SK-N-DZ (cell line): ENCODE results near the gene PHC2.
"Not testable (repeated sequence)": the region's sequence is repeated elsewhere in the genome, so short reads cannot be mapped to it uniquely, and the experiment has no call there.

Experiments used
- DNase-seq: peaks from one replicate; pipeline ENCODE4 v3.0.0-alpha.2; 2015; ENCODE audit warnings: low spot score

PHC2 gene

DNA sequence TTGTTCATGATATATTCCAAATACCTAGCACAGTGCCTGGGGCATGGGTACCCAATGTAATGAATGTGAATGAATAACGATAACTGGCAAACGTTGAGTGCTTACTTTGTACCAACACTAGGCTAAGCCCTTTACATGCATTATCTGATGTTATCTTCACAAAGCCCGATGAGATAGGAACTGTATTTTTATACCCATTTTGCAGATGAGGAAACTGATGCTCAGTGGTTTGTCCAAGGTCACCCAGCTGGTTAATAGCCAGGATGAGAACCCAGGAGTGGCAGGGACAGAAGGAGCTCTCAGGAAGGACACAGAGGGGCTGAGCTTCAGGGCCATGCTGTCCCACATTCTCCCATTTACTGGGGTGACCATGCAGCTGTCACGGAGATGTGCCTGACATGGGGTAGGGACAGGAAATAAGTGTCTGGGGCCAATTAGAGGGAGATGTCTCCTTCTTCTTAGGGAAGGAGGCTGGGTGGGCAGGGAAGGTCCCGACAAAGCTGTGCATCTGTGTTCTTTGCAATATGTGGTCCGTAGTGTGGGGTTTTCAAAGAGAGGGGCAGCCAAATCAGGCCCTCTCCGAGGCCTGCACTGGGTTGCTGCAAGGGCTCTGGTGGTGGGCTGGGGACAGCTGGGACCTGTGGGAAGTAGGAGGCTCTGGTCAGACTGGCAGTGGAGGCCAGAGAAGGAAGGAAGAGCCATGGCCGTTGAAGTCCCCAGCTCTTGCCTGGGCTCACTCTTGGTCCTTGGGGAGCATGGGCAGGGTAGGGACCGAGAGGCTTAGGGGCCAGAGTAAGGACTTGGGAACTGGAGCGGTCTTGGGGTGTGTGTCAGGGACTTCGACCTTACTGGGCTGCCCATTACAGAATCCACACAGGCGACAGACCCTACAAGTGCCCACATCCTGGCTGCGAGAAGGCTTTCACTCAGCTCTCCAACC, 136.6 kb downstream of the PHC2 start:
- no peak for DNase-seq

DNA sequence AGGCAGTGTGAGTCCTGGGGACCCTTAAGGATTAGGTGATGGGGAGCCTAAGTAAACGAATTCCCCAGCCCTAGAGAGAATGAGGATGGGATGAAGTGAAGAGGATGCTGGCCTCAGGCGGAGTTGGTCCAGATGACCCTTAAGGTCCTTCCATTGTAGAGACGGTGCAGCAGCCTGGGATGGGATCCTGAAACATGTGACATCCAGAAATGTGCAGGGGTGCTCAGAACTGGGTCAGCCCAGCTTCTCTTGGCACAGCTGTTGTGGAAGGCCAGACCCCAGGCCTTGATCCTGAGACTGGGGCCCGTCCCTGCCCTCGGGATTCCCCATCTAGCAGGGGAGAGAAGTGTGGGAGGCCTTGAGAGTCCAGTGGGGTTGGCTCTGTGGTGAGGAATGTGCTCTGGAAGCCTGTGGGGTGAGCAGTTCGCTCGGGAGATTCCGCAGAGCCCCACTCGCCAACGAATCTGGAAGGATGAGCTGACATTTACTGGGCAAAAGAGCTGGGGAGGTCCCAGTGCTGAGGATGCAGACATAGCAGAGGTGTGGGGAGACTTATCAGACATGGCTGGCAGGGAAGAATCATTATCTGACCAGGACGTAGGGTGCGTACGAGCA, 138.1 kb downstream of the PHC2 start:
- DNase-seq, result no peak

DNA sequence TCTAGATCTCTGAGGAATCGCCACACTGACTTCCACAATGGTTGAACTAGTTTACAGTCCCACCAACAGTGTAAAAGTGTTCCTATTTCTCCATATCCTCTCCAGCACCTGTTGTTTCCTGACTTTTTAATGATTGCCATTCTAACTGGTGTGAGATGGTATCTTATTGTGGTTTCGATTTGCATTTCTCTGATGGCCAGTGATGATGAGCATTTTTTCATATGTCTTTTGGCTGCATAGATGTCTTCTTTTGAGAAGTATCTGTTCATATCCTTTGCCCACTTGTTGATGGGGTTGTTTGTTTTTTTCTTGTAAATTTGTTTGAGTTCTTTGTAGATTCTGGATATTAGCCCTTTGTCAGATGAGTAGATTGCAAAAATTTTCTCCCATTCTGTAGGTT, 140.3 kb downstream of the PHC2 start:
- not testable (repeated sequence) for DNase-seq

GRCh38 chr1:33289858-33290154, 141.1 kb downstream of the PHC2 start:
- no peak for DNase-seq

GRCh38 chr1:33288976-33289857, 141.7 kb downstream of the PHC2 start:
- no peak for DNase-seq

- DNase-seq, result no peak
Measured at GRCh38 chr1:33287317-33287716, 143.6 kb downstream of the PHC2 start.

DNA sequence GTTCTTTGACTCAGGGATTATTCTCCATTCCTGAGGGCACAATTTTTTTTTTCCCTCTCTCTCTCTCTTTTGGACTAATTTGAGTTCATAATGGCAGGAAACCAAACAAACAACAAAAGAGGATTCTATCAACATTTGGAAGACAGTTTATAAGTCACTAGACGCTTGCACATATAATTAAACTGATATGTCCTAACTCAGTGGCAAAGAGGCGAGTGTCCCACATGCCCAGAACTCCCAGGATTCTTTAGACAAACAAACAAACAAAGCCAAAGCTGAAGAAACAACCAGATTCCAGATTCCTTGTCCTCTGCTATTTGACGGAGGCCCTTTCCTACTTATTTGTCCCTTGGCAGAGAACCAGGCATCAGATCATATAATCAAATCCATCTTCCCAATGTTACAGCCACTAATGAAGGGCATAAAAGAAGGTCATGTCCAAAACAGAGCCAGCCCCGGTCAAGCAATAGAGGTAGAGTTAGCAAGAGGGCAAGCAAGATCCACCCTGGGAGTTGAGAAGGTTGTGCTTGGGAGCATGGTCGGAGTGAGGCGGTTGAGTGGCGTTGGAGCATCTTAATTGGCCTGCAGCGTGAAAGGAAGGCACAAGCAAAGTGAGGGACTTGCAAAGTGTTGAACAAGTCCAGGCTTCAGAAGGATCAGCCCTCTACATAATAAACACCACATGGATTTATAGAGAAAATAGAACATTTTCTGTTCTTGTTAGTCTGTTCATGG, 144.3 kb downstream of the PHC2 start:
- DNase-seq, result no peak

GRCh38 chr1:33284049-33284448, 146.8 kb downstream of the PHC2 start:
- peak; percentile 73 for DNase-seq

DNA sequence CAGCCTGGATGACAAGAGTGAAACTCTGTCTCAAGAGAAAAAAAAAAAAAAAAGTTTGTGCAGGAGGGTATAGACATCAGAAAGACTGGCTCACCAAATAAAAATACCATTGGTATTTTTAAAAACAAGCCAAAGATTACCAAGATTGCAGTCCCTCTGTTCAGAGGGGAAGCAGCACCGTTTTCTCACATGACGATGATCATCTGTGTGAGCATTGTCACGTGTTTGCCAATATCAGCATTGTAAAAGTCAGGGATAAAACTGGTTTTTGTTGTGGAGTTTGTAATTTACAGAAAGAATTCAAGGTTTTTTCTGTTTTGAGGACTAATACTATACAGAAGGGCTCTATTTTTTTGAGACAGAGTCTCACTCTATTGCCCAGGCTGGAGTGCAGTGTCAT, 148.1 kb downstream of the PHC2 start:
- no peak for DNase-seq

GRCh38 chr1:33281554-33282303, 149.2 kb downstream of the PHC2 start:
- DNase-seq, result no peak

GRCh38 chr1:33280091-33280661, 150.7 kb downstream of the PHC2 start:
- no peak for DNase-seq

GRCh38 chr1:33277488-33278084, 153.3 kb downstream of the PHC2 start:
- no peak for DNase-seq

DNA sequence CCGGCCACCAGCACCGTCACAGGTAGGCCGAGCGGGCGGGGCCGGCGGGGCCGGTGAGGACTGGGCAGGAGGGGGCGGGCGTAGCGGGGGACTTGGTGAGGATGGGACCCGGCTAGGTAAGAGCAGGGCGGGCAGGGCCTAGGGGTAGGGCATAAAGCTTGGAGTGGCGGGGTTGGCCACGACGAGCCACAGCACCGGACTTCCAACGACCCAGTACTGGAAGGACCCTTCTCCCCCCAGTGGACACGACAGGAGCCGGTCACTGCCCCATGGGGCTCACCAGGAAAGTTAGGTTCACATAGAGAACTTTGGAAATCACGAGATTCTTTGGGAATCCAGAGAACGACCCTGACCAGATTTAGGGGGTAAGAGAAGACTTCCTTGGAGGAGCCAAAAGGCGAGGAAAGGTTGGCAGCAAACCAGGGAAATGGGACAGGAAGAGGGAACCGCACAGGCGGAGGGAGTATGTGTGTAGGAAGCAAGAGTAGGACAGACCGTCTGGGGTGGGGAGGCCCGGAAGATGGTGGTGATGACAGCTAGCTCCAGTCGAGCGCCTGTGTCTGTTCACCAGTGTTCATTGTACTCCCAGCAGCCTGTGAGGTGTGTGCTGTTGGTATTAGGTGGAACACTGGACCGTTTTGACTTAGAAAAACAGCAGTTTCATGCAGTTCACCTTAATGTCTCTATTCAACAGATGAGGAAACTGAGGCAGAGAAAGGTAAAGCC, 154.2 kb downstream of the PHC2 start:
- no peak for DNase-seq

GRCh38 chr1:33275706-33276572, 155.0 kb downstream of the PHC2 start:
- no peak for DNase-seq

DNA sequence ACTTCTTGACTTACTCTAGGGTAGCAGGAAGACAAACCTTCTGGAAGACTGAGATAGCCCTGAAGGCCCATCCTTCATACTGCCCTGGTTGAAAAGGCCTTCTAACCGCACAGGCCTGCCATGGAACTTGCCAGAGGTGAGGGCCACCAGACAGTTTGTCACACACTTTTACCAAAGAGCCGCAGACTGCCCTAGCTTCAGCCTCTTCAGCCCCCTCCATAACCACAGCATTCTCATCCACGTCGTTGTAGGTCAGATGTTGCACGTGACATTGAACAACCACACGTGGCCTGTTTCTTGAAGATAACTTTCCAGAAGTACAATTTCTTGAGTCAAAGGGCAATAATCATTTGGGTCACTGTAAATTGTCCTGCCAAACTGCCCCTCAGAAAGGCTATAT, 155.7 kb downstream of the PHC2 start:
- no peak for DNase-seq

DNA sequence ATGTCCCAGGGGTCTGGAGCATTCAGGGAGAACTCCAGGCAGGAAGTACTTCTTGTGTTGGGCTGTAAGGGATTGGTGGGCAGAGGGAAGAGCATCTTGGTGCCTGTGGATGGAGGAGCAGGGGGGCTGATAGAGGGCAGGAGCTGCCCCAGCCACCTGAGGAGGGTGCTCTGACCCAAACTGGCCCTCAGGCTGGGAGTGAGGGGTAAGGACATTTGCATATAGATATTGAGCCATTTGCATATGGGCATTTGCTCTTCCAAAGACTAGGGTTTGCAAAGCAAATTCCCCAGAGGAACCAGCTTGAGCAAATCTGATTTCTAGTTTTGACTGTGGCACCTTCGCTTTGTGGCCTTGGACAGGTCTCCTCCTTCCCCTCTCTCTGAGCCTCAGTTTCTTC, 156.4 kb downstream of the PHC2 start:
- no peak for DNase-seq

- DNase-seq, result no peak
Measured at GRCh38 chr1:33273961-33274371, 156.9 kb downstream of the PHC2 start.
